NCI-H2227 (cell line): ENCODE results near the gene DNAH17.

Source experiments
- DNase-seq: peaks from one replicate; lab custom pipeline; 2025; ENCODE audit not compliant: unreplicated experiment; lab: John Stamatoyannopoulos, UW

Gene DNAH17

DNA sequence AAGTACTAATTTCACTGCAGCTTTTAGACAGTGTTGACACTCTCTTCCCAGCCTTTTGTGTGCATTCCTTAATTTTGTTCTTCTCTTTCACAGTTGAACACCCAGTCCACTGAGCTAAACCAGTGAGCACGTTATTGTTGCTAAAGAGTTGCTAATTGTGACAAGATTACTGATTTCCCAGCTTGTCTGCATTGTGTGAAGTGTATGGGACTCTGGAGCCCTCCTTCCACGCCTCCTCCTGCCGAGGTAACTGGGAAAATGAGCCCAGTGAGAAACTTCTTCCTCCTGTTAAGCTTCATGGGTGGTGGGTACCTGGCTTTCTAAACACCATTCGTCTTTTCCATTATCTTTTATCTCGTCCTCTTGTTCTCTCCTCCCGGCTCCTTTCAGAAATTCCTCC, 29.8 kb upstream of the DNAH17 start:
- DNase-seq, result no peak

DNA sequence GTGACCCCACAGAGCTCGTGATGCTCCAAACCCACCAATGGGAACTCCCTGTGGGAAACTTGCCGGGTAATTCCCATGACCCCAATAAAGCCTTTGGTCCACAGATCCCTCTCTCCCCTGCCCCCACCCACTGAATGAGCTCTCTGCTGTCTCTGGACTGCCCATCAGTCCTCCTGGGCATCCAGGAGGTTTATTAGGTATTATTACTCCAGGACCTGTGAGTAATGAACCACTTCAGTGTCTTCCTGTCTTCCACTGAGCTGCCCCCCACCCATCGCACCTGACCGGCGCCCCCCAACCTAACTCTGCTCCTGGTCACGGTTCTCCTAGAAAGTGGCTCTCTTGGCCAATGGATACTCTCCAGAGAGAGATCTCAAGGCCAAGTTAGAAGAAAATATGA, 28.7 kb upstream of the DNAH17 start:
- no peak for DNase-seq

DNA sequence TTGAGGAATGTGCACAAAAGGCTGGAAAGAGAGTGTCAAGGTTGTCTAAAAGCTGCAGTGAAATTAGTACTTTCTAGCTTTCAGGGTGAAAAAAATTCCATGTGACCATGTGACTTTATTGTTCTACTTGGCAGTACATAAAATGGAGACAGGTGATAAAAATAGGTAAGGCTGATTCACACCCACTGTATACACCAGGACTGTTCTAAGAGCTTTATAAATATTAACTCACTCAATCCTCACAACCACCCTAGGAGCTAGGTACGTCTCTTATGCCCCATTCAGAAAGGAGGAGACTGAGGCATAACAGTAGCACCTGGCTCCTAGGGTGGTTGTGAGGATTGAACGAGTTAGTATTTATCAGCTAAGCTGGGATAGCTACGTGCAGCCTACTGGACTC, 28.2 kb upstream of the DNAH17 start:
- DNase-seq, result no peak

DNA sequence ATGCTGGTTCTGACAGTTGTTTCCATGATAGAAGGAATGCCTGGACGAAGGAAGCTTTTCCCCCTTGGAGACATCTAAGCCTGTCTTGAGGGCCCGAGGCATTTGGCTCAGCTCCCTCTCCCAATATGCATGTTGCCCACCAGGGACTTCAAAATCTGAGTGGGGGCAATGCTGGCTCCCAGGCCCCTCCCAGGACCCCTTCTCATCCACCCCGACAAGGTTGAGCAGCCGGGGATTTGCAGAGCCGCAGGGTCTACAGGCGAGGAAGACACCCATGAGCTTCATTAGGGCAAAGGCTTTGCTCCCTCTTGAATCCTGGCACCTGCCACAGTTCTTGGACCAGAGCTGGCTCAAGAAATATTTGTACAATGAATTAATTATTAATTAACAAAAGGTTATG, 25.1 kb upstream of the DNAH17 start:
- no peak for DNase-seq

DNA sequence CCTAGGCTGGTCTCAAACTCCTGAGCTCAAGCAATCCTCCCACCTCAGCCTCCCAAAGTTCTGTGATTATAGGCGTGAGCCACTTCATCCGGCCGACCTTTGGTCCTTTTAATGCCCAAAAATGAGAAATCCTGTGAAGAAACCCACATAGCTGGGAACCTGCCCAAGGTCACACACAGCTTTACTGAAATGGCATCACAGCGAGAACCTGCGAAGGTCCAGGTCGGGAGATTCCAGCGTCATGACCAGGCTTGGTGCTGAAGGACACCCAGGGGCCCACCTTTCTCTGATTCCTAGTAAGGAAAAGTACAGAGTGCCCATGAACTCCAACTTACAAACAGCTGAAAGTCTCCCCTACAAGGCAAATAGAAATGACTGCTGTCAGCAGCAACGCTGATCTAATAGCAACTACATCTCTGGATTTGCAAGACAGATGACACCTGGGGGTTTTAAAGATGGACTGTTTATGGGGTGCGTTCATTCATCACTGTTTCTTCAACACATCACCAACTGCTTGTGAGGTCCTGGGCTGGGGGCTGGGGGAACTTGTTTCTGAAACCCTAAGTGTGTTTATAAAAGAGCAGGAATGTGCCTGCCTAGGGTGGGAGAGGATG, 24.5 kb upstream of the DNAH17 start:
- no peak for DNase-seq

DNA sequence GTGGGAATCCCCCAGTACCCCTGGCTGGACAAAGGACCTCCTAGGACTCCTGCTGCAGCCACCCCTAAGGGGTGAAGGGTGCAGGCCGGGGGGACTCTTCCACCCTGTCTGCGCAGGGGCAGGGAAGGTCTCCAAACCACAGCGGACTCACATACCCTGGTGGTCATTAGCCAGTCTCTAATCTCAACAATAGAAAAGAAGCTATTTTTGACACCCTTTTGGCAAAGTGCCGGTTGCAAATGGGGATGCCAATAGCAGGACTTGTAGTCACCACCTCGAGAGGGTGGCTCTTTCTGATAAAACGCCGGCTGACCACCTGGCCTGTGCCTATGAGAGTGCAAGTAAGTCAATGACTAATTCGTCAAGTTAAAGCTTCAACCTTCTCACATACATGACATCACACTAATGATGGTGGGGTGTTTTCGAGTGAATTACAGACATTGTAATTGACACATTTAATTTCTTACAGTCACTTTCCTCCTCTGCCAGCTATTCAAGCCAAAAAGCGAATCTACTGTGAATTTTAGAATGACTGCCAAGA, 23.1 kb upstream of the DNAH17 start:
- DNase-seq, result no peak

DNA sequence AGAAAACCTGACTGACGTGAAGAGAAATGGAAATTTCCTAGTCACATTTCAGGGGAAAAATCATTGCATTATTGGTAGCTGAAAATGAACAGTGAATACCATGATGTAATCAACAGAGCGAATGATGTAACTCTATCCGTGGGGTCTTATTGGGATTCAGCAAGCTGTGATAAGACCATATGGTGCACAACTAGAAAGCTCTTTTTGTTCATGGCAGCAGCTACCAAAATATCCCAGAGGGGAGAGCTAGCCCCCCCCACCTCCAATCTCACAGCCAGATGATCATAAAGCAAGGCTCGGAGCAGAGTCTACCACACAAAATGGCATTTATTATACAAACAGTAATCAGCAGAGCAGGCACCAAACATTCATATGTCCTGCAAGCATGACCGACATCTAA, 22.2 kb upstream of the DNAH17 start:
- no peak for DNase-seq

DNA sequence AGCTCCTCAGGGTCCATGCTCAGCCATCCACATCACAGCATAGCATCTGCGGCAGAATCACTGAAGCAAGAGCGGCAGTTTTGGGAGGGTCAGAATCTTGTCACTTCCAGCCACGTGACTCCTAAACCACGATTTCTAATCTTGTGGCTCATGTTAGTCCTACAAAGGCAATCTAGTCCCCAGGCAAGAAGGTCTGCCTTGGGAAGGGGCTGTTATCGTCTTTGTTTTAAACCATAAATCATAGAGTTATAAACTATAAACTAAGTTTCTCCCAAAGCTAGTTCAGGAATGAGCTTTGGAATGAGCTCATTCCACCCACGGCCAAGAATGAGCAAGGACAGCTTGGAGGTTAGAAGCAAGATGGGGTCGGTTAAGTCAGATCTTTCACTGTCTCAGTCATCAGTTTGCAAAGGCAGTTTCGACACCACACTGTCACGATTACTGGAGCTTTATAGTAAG, 20.8 kb upstream of the DNAH17 start:
- DNase-seq, result no peak

DNA sequence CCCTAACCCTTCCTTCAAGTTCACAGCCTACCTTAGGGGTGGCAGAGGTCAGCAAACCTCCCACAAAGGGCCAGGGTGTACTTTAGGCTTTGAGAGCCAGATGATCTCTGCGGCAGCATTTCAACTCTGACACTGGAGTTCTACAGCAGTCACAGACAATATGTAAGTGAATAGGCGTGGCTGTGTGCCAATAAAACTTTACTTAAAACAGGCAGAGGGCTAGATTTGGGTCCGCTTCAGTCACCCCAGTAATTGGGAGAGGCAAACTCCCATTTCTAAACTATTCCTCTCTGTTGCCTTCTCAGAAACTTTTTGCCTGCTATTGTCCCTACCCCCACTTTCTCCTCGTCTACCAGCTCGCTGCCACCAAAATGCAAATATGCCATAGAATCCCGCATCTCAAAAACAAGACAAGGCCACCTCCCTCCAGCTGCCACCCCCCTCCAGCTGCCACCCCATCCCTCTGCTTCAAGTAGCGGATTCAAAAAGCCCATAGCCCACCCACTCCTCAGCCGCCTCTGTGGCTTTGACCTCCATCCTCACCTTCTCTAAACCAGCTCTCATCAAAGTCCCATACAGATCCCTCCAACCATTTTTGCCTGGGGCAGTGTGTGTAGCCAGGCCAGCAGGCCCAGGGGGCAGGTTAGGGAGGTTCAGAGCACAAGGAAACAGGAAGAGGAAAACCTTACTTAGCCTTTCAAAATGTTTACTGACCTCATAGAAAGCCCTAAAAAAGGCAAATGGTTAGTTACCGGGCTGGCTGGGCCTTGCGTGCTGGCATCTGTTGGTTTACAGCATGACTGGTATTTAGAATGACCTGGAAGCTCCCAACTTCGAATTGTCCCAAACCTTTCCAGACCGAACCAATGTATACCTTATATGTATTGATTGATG, 19.9 kb upstream of the DNAH17 start:
- DNase-seq, result no peak

DNA sequence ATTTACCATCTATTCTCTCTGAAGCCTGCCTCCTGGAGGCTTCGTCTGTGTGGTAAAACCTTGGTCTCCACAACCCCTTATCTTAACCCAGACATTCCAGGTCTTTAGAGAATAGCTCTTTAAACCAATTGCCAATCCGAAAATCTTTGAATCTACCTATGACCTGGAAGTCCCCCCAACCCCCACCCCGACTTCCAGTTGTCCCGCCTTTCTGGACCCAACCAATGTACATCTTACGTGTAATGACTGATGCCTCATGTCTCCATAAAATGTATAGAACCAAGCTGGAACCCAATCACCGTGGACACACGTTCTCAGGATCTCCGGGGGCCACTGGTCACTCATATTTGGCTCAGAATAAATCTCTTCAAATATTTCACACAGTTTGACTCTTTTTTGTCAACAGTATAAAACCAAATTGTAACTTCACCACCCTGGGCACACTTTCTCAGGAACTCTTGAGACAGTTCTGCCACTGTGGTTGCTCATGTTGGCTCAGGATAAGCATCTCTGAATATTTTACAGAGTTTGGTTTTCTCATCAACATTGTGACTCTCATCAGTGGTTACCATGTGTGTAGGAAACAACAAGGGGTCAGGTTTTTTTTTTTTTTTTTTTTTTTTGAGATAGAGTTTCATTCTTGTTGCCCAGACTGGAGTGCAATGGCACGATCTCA, 18.1 kb upstream of the DNAH17 start:
- DNase-seq, result no peak

DNA sequence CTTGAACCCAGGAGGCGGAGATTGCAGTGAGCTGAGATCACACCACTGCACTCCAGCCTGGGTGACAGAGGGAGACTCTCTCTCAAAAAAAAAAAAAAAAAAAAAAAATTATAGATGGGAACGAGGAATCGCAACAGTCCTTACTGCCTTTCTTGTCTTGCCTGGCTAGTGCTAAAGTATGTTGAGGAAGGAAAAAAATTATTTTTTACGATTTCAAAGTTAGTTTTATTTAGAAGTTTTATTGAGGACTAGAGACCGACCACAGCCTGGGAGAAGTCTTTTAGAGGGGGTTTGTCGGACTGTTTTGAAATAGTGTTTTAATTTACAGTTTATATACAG, 15.8 kb upstream of the DNAH17 start:
- DNase-seq, result no peak

DNA sequence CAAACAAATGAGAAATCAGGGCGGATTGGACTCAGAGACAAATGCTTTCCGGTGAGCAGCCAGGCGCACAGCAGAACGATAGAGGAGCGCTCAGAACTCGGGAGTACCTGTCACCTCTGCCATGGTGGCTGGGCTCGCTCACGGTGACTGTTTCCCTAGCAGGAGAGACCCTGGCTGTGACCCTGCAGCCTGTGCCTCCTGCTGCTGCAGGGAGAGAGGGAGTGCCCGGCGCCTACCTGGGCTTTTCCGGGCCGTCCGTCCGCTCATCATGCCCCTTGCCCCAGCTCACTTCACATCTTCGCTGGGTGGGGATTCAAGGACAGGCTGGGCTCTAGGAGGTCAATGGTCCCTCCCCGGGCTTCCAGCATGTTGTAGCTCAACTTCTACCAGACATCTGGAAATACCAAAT, 14.1 kb upstream of the DNAH17 start:
- no peak for DNase-seq

DNA sequence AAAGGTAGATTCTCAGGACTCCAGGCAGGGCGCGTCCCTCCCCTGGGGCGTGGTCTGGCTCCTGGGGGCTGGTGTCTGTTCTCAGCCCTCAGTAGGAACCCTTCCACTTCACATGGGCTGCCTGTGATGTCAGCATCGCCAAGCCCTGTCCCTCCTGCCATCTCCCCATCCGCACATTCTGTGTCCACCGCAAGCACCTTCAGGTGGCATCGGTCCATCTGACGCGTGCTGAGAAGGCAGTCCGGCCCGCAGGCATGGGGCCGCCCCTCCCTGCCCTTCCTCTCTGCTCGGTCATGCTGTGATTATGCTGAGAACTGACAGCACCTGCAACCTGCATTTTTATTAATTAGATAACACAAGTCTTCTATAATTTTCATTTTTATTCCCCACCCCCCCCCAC, 12.7 kb upstream of the DNAH17 start:
- DNase-seq, result no peak

DNA sequence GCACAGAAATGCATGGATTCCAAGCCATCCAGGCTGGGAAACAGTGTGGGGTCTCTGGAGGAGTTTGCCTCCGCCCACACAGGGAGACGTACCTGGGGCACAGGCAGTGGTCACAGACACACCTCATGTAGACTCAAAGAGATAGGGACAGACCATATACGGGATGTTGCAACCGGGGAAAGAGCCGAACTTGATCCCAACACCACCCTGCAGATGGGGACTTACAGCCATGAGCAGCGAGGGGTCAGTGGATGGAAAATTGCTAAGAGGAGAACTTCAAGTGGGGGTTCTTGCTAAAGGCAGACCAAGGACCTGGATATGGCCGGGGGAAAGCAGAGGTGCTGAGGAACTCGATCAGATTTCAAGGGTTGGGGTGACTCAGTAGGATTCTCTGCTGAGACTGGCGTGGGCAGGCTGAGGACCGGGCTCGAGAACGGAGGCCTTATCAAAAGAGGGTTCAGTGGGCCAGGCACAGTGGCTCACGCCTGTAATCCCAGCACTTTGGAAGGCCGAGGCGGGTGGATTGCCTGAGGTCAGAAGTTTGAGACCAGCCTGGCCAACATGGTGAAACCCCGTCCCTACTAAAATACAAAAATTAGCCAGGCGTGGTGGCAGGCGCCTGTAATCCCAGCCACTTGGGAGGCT, 12.0 kb upstream of the DNAH17 start:
- no peak for DNase-seq

DNA sequence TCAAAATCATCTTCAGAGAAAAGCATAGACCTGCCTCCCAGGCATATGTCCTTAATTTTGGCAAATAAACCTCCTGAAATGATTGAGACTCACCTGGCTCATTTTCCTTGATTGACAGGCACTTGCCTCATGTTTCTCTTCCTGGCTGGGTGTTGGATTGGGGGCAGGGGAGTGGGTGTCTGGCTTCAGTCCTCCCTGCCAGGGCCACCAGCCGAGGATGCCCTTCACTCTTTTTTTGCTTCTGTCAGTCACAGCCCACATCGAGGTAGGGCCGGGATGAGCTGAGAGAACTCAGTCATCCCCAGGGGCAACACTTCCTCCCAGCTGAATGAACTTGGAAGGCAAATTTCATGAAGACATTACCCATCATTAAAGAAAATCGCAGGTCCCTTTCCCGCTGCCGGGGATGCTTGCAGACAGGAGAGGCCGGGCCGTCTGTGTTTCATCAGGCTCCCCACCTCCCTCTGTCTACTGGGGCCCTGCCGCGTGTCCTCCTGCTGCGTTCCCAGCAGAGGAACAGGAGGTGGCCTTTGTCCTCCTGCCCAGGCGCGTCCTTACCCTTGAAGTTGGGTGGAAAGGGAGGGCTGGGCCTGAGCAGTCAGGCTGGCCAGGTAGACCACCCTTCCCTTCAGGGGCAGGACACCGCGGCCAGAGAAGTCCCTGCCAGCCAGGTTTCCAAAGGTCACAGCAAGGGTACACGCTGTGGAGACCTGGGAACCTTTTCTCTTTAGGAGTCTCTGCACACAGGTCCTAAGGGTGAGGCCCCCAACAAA, 11.2 kb upstream of the DNAH17 start:
- peak; percentile 21 for DNase-seq

DNA sequence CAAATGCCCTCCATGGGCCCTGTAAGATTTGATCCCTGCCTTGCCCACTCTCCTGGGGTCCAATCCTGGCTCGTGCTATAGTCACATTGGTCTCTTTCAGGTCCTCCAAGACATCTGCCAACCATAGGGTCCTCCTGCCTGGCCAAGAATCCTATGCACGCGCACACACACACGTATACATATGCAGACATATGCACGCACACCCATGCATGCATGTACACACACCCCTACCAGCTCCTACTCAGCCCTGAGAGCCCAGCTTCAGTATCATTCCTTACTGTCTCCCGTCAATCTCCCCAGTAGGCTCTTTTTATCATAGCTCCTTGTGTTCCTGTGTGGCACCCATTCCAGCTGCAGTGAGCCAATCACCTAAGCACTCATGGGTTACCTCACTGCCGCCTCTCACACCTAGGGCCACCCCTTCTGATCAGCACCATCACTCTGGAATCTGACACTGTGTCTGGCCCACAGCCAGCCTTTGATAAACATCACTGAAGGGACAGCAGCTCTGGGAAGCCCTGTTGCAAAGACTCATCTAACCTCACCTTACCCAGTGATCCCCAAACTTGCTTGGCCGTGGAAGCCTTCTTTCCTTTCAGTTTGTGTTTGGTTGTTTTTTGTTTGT, 7.9 kb upstream of the DNAH17 start:
- no peak for DNase-seq

DNA sequence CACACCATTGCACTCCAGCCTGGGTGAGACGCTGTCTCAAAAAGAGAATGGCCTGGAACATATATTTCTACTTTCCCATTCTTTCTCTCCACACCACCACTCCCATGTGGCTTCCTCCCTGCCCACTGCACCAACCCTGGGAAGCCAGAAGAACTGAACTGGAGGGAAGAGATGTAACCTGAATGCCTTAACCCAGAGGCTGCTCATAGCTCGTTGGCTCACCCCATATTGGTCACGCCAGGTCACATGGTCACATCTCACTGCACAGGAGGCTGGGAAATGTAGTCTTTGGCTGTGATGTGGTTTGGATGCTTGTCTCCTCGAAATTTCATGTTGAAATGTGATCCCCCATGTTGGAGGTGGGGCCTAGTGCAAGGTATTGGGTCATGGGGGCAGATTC, 5.9 kb upstream of the DNAH17 start:
- no peak for DNase-seq

DNA sequence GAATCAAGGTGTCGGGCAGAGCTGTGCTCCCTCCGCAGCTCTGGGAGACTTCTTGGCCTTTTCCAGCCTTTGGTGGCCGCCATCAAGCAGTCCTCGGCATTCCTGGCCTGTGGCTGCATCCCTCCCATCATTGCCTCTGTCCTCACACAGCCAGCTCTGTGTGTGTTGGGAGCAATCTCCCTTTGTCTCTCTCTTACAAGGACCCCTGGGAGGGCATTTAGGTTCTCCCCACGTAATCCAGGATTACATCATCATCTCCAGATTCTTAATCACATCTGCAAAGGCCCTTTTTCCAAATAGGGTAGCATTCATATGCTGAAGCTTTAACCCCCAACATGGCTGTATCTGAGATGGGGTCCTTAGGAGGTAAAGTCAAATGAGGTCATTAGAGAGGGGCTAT, 4.1 kb upstream of the DNAH17 start:
- no peak for DNase-seq

DNA sequence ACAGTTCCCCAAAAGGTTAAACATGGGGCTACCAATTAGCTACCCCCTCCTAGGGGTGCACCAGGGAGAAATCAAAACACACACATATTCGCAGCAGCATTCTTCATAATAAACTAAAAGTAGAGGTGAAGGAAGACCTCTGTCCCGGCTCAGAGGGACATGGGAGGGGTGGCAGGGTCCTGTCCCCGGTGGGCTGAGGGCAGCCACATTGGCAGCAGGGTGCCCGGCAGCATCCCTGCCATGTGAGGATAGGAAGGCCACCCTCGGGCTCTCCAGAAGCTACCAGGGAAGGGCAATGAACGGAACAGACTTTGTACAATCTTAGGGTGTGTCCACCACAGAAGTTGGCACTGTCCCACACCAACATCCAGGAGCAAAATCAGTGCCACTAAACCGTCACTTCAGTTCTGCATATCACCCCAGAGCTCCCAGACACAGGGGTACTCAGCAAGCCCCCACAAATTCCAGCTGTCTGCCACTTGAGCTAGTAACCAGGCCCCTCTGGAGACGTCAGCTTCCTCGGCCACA, 3.1 kb upstream of the DNAH17 start:
- no peak for DNase-seq
